Hypothalamus (tissue), 51 donors: ENCODE measurements around the gene MEPCE.

Experiments
- DNase-seq, 51 donors: peaks; one replicate each; lab custom pipeline; 2025; lab: John Stamatoyannopoulos, UW

MEPCE gene

GRCh38 chr7:100478958-100479660 is 49.5 kb downstream of the MEPCE start, which contains the start of gene TSC22D4:
TSC22D4 (minus strand) TSS chr7:100479214; CDS start chr7:100478038, 1,176 bp downstream.
- peak; percentile 75 to 98 (median 95) for DNase-seq

GRCh38 chr7:100481466-100481865 is 51.8 kb downstream of the MEPCE start:
- DNase-seq: no peak

GRCh38 chr7:100482728-100483089 is 53.1 kb downstream of the MEPCE start:
- no peak for DNase-seq

- peak in 40 of 51 donors; percentile 14 to 85 (median 62) for DNase-seq
Measured at GRCh38 chr7:100483090-100483721, 53.6 kb downstream of the MEPCE start.
